Lung (tissue), 12 donors: ENCODE measurements around the gene RHEBL1. TPM values are rescaled to one million over a fixed set of nuclear protein-coding genes. Genes with fewer than 3 reads are reported as not detected.

Experiments
- ATAC-seq: fragments of 200-7000 bp; cut with Tn5 transposase; one replicate; pipeline ENCODE4 v1.9.1; 2020; ENCODE audit warnings: moderate number of reproducible peaks; ENCODE audit not compliant: insufficient read depth, low FRiP score
- DNase-seq, 3 donors: peaks; one replicate each; pipeline ENCODE4 v3.0.0-alpha.2; 2013 to 2017
- H3K27ac ChIP-seq, 2 donors: one replicate each; pipeline ENCODE4 v1.5.1; 2013; ENCODE audit warnings: mild to moderate bottlenecking in 2 of 2, moderate library complexity in 2 of 2, control low read depth in 1 of 2, inconsistent platforms in 1 of 2, low read depth in 1 of 2, low read length in 1 of 2
- H3K27me3 ChIP-seq, 3 donors: one replicate each; pipeline ENCODE4 v1.5.1; 2013; ENCODE audit warnings: low read length in 2 of 3; ENCODE audit not compliant: control insufficient read depth in 3 of 3, insufficient read depth in 3 of 3
- H3K36me3 ChIP-seq, 4 donors: one replicate each; pipeline ENCODE4 v1.5.1; 2013; ENCODE audit warnings: low read length in 4 of 4, mild to moderate bottlenecking in 1 of 4, moderate library complexity in 1 of 4; ENCODE audit not compliant: control insufficient read depth in 4 of 4, insufficient read depth in 4 of 4
- H3K4me1 ChIP-seq, 5 donors: one replicate each; pipeline ENCODE4 v1.5.1; 2013; ENCODE audit warnings: low read length in 5 of 5, mild to moderate bottlenecking in 2 of 5, moderate library complexity in 1 of 5; ENCODE audit not compliant: control insufficient read depth in 5 of 5, insufficient read depth in 5 of 5
- H3K4me3 ChIP-seq: one replicate; pipeline ENCODE4 v1.5.1; 2013; ENCODE audit warnings: mild to moderate bottlenecking, control low read depth, moderate library complexity
- H3K9ac ChIP-seq, 2 donors: one replicate each; pipeline ENCODE4 v1.5.1; 2013; ENCODE audit warnings: low read length in 2 of 2, control low read depth in 1 of 2; ENCODE audit not compliant: insufficient read depth in 1 of 2
- H3K9me3 ChIP-seq, 4 donors: one replicate each; pipeline ENCODE4 v1.5.1; 2013; ENCODE audit warnings: low read length in 3 of 4, mild to moderate bottlenecking in 1 of 4, moderate library complexity in 1 of 4; ENCODE audit not compliant: control insufficient read depth in 4 of 4, insufficient read depth in 3 of 4
- CTCF ChIP-seq: IDR thresholded peaks from 2 replicates; pipeline ENCODE4 v1.5.1; 2012; ENCODE audit warnings: mild to moderate bottlenecking; ENCODE audit errors: control extremely low read depth, extremely low read depth
- WGBS, 2 donors: extraction: QIAGEN DNeasy Blood & Tissue Kit; methylation state at CpG; one replicate each; pipeline ENCODE4 v1.1.7; 2013; 5-methylcytosine and 5-hydroxymethylcytosine counted together
- polyA plus RNA-seq, 2 donors: library from polyadenylated mRNA; stranded (reverse); fragments of 200-250 nt; gene quantifications; one replicate each; pipeline ENCODE4 v1.2.1, GENCODE V29; 2013
- total RNA-seq, 2 donors: library from RNA; depleted of rRNA in 1 of 2; stranded (reverse); fragments of >200 nt in 1 of 2; gene quantifications; one replicate each; pipeline ENCODE4 v1.2.1, GENCODE V29; 2014 to 2021
- donor health status: control.
- donor health status: control.
- donor health status: Bipolar disorder and iron deficiency.
- donor health status: healthy.
- donor health status: DM: yes; HTN: yes; CAD: no.

RHEBL1 gene
- total and polyA plus RNA-seq, 4 donors, result 0.51 to 2.6 (median 2.1) TPM

GRCh38 chr12:49038291-49038955, 31.4 kb downstream of the RHEBL1 start:
- TF ChIP-seq CTCF, result no peak
- Histone ChIP-seq H3K27me3 (no peaks in the 10 kb centered on the region), H3K27ac (no peak overlapping the region), H3K36me3 (peaks cover 35 to 79% (median 53%) of the 10 kb centered on the region in 4 donors), H3K9me3 (no peaks in the 10 kb centered on the region), H3K4me3 (no peak overlapping the region), H3K9ac (no peak overlapping the region), H3K4me1 (no peaks in the 10 kb centered on the region)
- WGBS, 2 donors, result 93 to 97% methylated on average over 20 of the region's 20 CpGs
- ATAC-seq (no peak), DNase-seq (no peak)

GRCh38 chr12:49037947-49038237, 31.9 kb downstream of the RHEBL1 start:
- Histone ChIP-seq H3K9me3 (no peaks in the 10 kb centered on the region), H3K36me3 (peaks cover 36 to 79% (median 50%) of the 10 kb centered on the region in 4 donors), H3K9ac (no peak overlapping the region), H3K4me3 (no peak overlapping the region), H3K4me1 (no peaks in the 10 kb centered on the region), H3K27ac (no peak overlapping the region), H3K27me3 (no peaks in the 10 kb centered on the region)
- WGBS, 2 donors, result 92% methylated on average over 7 of the region's 7 CpGs
- DNase-seq (no peak), ATAC-seq (no peak)
- TF ChIP-seq CTCF, result no peak

- no peak for TF ChIP-seq CTCF
- WGBS, 2 donors, result 95 to 96% methylated on average over 9 of the region's 9 CpGs
- H3K36me3 ChIP-seq, result peaks cover 36 to 79% (median 47%) of the 10 kb centered on the region in 4 donors
- ATAC-seq, result no peak
- no peak overlapping the region for H3K9ac ChIP-seq
- H3K9me3 ChIP-seq, result no peaks in the 10 kb centered on the region
- H3K27ac ChIP-seq, result no peak overlapping the region
- peaks cover 0 to under 1% (median 0%) of the 10 kb centered on the region in 5 donors for H3K4me1 ChIP-seq
- DNase-seq, result no peak
- no peak overlapping the region for H3K4me3 ChIP-seq
- H3K27me3 ChIP-seq, result no peaks in the 10 kb centered on the region
These were observed 32.5 kb downstream of the RHEBL1 start for GRCh38 chr12:49037111-49037946.
